PC-9 (cell line): ENCODE results near the gene ASTN2. TPM values are rescaled to one million over a fixed set of nuclear protein-coding genes. Genes with fewer than 3 reads are reported as not detected.

Experiments used
- BruUV-seq: library from RNA; stranded (reverse); fragments of 400-500 nt; replicated peaks from 2 replicates; lab custom pipeline; 2021; lab: Mats Ljungman, UMichigan
- CTCF ChIA-PET: fragments of 300-600 bp; sonication (Branson Sonifier 250); formaldehyde crosslinking; loops from one replicate; lab custom pipeline; 2022; ENCODE audit warnings: antibody characterized with exemption; lab: Charles Lee
- POLR2A ChIA-PET: fragments of 300-600 bp; sonication (Branson Sonifier 250); formaldehyde crosslinking; loops from one replicate; lab custom pipeline; 2022; ENCODE audit warnings: antibody characterized with exemption; ENCODE audit not compliant: unreplicated experiment; lab: Charles Lee
- DNase-seq, 2 experiments: peaks; one replicate each; pipeline versions ENCODE4 v3.0.0 to v3.0.0-alpha.2; 2015 to 2022; ENCODE audit warnings: mixed read lengths in 1 of 2
- H2AFZ ChIP-seq: fragments of 200-600 bp; sonication (generic); 2 replicates; pipeline ENCODE4 v1.8.1; 2017; ENCODE audit warnings: antibody characterized with exemption
- H3F3A ChIP-seq: fragments of 200-600 bp; sonication (generic); 2 replicates; pipeline ENCODE4 v1.8.1; 2017; ENCODE audit warnings: antibody characterized with exemption, mild to moderate bottlenecking, low read depth; ENCODE audit not compliant: insufficient read depth
- H3K27ac ChIP-seq: fragments of 200-600 bp; sonication (generic); 2 replicates; pipeline ENCODE4 v1.6.1; 2016; ENCODE audit warnings: mixed run types
- H3K27me3 ChIP-seq: fragments of 200-600 bp; sonication (generic); 2 replicates; pipeline ENCODE4 v1.6.1; 2016; ENCODE audit warnings: low read depth, mixed run types; ENCODE audit not compliant: insufficient read depth
- H3K36me3 ChIP-seq: fragments of 200-600 bp; sonication (generic); 2 replicates; pipeline ENCODE4 v1.6.1; 2016; ENCODE audit warnings: low read depth, mixed run types
- H3K4me1 ChIP-seq: fragments of 200-600 bp; sonication (generic); replicated peaks from 2 replicates; pipeline ENCODE4 v1.6.1; 2016; ENCODE audit warnings: mixed run types; ENCODE audit not compliant: insufficient read depth
- H3K4me2 ChIP-seq: fragments of 200-600 bp; sonication (generic); 2 replicates; pipeline ENCODE4 v1.6.1; 2017; ENCODE audit warnings: mixed run types
- H3K4me3 ChIP-seq: fragments of 200-600 bp; sonication (generic); 2 replicates; pipeline ENCODE4 v1.6.1; 2016; ENCODE audit warnings: mixed run types
- H3K79me2 ChIP-seq: fragments of 200-600 bp; sonication (generic); 2 replicates; pipeline ENCODE4 v1.6.1; 2017; ENCODE audit warnings: low read depth, mixed run types
- H3K9me2 ChIP-seq: fragments of 200-600 bp; sonication (generic); 2 replicates; pipeline ENCODE4 v1.8.1; 2017; ENCODE audit warnings: mild to moderate bottlenecking; ENCODE audit not compliant: insufficient read depth
- H3K9me3 ChIP-seq: fragments of 200-600 bp; sonication (generic); 2 replicates; pipeline ENCODE4 v1.8.1; 2016; ENCODE audit warnings: low read depth; ENCODE audit not compliant: insufficient read depth
- H4K20me1 ChIP-seq: fragments of 200-600 bp; sonication (generic); 2 replicates; pipeline ENCODE4 v1.8.1; 2017; ENCODE audit not compliant: insufficient read depth
- CTCF ChIP-seq: fragments of 200-600 bp; sonication (generic); conservative IDR thresholded peaks from 2 replicates; pipeline ENCODE4 v1.6.1; 2017; ENCODE audit warnings: mixed run types, antibody characterized with exemption, mild to moderate bottlenecking, moderate library complexity
- EZH2 ChIP-seq: fragments of 200-600 bp; sonication (generic); IDR thresholded peaks from 2 replicates; pipeline ENCODE4 v1.8.0; 2017; ENCODE audit warnings: antibody characterized with exemption, low read depth
- intact Hi-C: fragments of 100-400 bp; cut with micrococcal nuclease; formaldehyde crosslinking; loops from one replicate; pipeline ENCODE4 v1.10.0; 2022; ENCODE audit not compliant: unreplicated experiment
- total RNA-seq: library from RNA; stranded (reverse); gene quantifications from 2 replicates; pipeline ENCODE4 v1.2.3, GENCODE V29; 2021

Gene ASTN2
- total RNA-seq, 1 experiment from 2014 or later: 6.2 TPM

- DNase-seq: no peak
- ChIA-PET CTCF (no interaction called here), POLR2A (no interaction called here)
- peaks cover 6% of the 10 kb centered on the region; the same call in 1 of the 2 replicates for H3K27me3 ChIP-seq
- no peaks in the 10 kb centered on the region for H3K9me2 ChIP-seq
- H3K36me3 ChIP-seq: no peaks in the 10 kb centered on the region
- BruUV-seq: no TSS peak
- H3K4me2 ChIP-seq: no peak overlapping the region
- intact Hi-C loops: no loop called here
- no peaks in the 10 kb centered on the region for H3K79me2 ChIP-seq
- H4K20me1 ChIP-seq: no peaks in the 10 kb centered on the region
- no peaks in the 10 kb centered on the region for H3K4me1 ChIP-seq
- TF ChIP-seq EZH2 (no peak), CTCF (no peak)
- H3K27ac ChIP-seq: no peak overlapping the region
- H3K9me3 ChIP-seq: no peaks in the 10 kb centered on the region
- H3K4me3 ChIP-seq: no peak overlapping the region
- H2AFZ ChIP-seq: no peak overlapping the region
- H3F3A ChIP-seq: no peaks in the 10 kb centered on the region
Measured at GRCh38 chr9:117278471-117279035, 136.3 kb downstream of the ASTN2 start.

GRCh38 chr9:117278020-117278419 lies 136.8 kb downstream of the ASTN2 start:
- TF ChIP-seq CTCF (no peak), EZH2 (no peak)
- Histone ChIP-seq H3K79me2 (no peaks in the 10 kb centered on the region), H3F3A (no peaks in the 10 kb centered on the region), H3K36me3 (no peaks in the 10 kb centered on the region), H3K27ac (no peak overlapping the region), H4K20me1 (no peaks in the 10 kb centered on the region), H3K9me2 (no peaks in the 10 kb centered on the region), H3K9me3 (no peaks in the 10 kb centered on the region), H3K4me1 (no peaks in the 10 kb centered on the region), H3K4me2 (no peak overlapping the region), H3K27me3 (peaks cover 6% of the 10 kb centered on the region; the same call in 1 of the 2 replicates), H2AFZ (no peak overlapping the region), H3K4me3 (no peak overlapping the region)
- BruUV-seq: no TSS peak
- no peak for DNase-seq
- CTCF ChIA-PET: no interaction called here
- POLR2A ChIA-PET: no interaction called here
- intact Hi-C loops: no loop called here

GRCh38 chr9:117276444-117276843 lies 138.4 kb downstream of the ASTN2 start:
- ChIA-PET CTCF (no interaction called here), POLR2A (no interaction called here)
- H3K9me2 ChIP-seq: no peaks in the 10 kb centered on the region
- H3K4me3 ChIP-seq: no peak overlapping the region
- TF ChIP-seq CTCF: no peak
- TF ChIP-seq EZH2: no peak
- peaks cover 6% of the 10 kb centered on the region; the same call in 1 of the 2 replicates for H3K27me3 ChIP-seq
- H3K9me3 ChIP-seq: no peaks in the 10 kb centered on the region
- no peaks in the 10 kb centered on the region for H3K4me1 ChIP-seq
- H4K20me1 ChIP-seq: no peaks in the 10 kb centered on the region
- no peak overlapping the region for H3K4me2 ChIP-seq
- BruUV-seq: no TSS peak
- DNase-seq: no peak
- no peak overlapping the region for H2AFZ ChIP-seq
- H3F3A ChIP-seq: no peaks in the 10 kb centered on the region
- no peaks in the 10 kb centered on the region for H3K36me3 ChIP-seq
- intact Hi-C loops: no loop called here
- no peaks in the 10 kb centered on the region for H3K79me2 ChIP-seq
- no peak overlapping the region for H3K27ac ChIP-seq
